Measurements from ENCODE around the gene KLF13. TPM values are rescaled to one million over a fixed set of nuclear protein-coding genes. Genes with fewer than 3 reads are reported as not detected.

The KLF13 gene
- total RNA-seq, 1 experiment from 2014 or later: 32.9 TPM

- Histone ChIP-seq H3K27ac (ENCODE audit: low read length) (no peak overlapping the region), H3K27me3 (ENCODE audit: low read length) (no peaks in the 10 kb centered on the region), H3K4me1 (ENCODE audit: low read length) (no peaks in the 10 kb centered on the region), H3K9me3 (ENCODE audit: low read length) (no peaks in the 10 kb centered on the region), H2AFZ (ENCODE audit: low read length) (no peak overlapping the region), H3K9ac (ENCODE audit: low read length) (no peak overlapping the region), H3K4me2 (ENCODE audit: low read depth, low read length, poor library complexity, severe bottlenecking) (no peak overlapping the region), H3K9me2 (replicated peaks; ENCODE audit: insufficient read depth, low read length) (no peaks in the 10 kb centered on the region), H3K4me3 (ENCODE audit: low read length) (no peak overlapping the region), H4K20me1 (ENCODE audit: insufficient read depth, low read depth, low read length) (no peaks in the 10 kb centered on the region), H3K36me3 (ENCODE audit: insufficient read depth, low read length) (no peaks in the 10 kb centered on the region), H3K79me2 (ENCODE audit: low read length) (no peaks in the 10 kb centered on the region)
- no peak for DNase-seq
Measured at GRCh38 chr15:31317017-31317416, 9.6 kb upstream of the KLF13 start.

GRCh38 chr15:31317421-31318327 lies 9.0 kb upstream of the KLF13 start:
- Histone ChIP-seq H3K9me2 (replicated peaks; ENCODE audit: insufficient read depth, low read length) (no peaks in the 10 kb centered on the region), H2AFZ (ENCODE audit: low read length) (no peak overlapping the region), H3K79me2 (ENCODE audit: low read length) (no peaks in the 10 kb centered on the region), H3K9me3 (ENCODE audit: low read length) (no peaks in the 10 kb centered on the region), H3K4me3 (ENCODE audit: low read length) (no peak overlapping the region), H3K36me3 (ENCODE audit: insufficient read depth, low read length) (no peaks in the 10 kb centered on the region), H3K4me2 (ENCODE audit: low read depth, low read length, poor library complexity, severe bottlenecking) (no peak overlapping the region), H3K9ac (ENCODE audit: low read length) (no peak overlapping the region), H3K27me3 (ENCODE audit: low read length) (no peaks in the 10 kb centered on the region), H3K4me1 (ENCODE audit: low read length) (no peaks in the 10 kb centered on the region), H3K27ac (ENCODE audit: low read length) (no peak overlapping the region), H4K20me1 (ENCODE audit: insufficient read depth, low read depth, low read length) (no peaks in the 10 kb centered on the region)
- no peak for DNase-seq

- no peaks in the 10 kb centered on the region for H3K9me2 ChIP-seq (replicated peaks; ENCODE audit: insufficient read depth, low read length)
- no peak for DNase-seq
- no peaks in the 10 kb centered on the region for H3K79me2 ChIP-seq (ENCODE audit: low read length)
- H2AFZ ChIP-seq (ENCODE audit: low read length): no peak overlapping the region
- no peak overlapping the region for H3K4me2 ChIP-seq (ENCODE audit: low read depth, low read length, poor library complexity, severe bottlenecking)
- H3K4me1 ChIP-seq (ENCODE audit: low read length): no peaks in the 10 kb centered on the region
- H3K9ac ChIP-seq (ENCODE audit: low read length): no peak overlapping the region
- H3K4me3 ChIP-seq (ENCODE audit: low read length): no peak overlapping the region
- H3K27me3 ChIP-seq (ENCODE audit: low read length): no peaks in the 10 kb centered on the region
- no peaks in the 10 kb centered on the region for H3K9me3 ChIP-seq (ENCODE audit: low read length)
- no peak overlapping the region for H3K27ac ChIP-seq (ENCODE audit: low read length)
- H4K20me1 ChIP-seq (ENCODE audit: insufficient read depth, low read depth, low read length): no peaks in the 10 kb centered on the region
- H3K36me3 ChIP-seq (ENCODE audit: insufficient read depth, low read length): no peaks in the 10 kb centered on the region
Measured at GRCh38 chr15:31318429-31318828, 8.2 kb upstream of the KLF13 start.

- no peak for DNase-seq
- H3K4me2 ChIP-seq (ENCODE audit: low read depth, low read length, poor library complexity, severe bottlenecking): no peak overlapping the region
- H3K9me2 ChIP-seq (replicated peaks; ENCODE audit: insufficient read depth, low read length): no peaks in the 10 kb centered on the region
- H3K79me2 ChIP-seq (ENCODE audit: low read length): no peaks in the 10 kb centered on the region
- no peak overlapping the region for H3K27ac ChIP-seq (ENCODE audit: low read length)
- H4K20me1 ChIP-seq (ENCODE audit: insufficient read depth, low read depth, low read length): no peaks in the 10 kb centered on the region
- H3K36me3 ChIP-seq (ENCODE audit: insufficient read depth, low read length): no peaks in the 10 kb centered on the region
- H3K4me1 ChIP-seq (ENCODE audit: low read length): peaks cover 11% of the 10 kb centered on the region
- H3K4me3 ChIP-seq (ENCODE audit: low read length): no peak overlapping the region
- no peak overlapping the region for H3K9ac ChIP-seq (ENCODE audit: low read length)
- no peak overlapping the region for H2AFZ ChIP-seq (ENCODE audit: low read length)
- H3K27me3 ChIP-seq (ENCODE audit: low read length): no peaks in the 10 kb centered on the region; the same call in 1 of the 2 replicates
- no peaks in the 10 kb centered on the region for H3K9me3 ChIP-seq (ENCODE audit: low read length)
Measured at GRCh38 chr15:31320022-31320421, 6.6 kb upstream of the KLF13 start.

- Histone ChIP-seq H3K27ac (ENCODE audit: low read length) (no peak overlapping the region), H3K4me2 (ENCODE audit: low read depth, low read length, poor library complexity, severe bottlenecking) (no peak overlapping the region), H3K36me3 (ENCODE audit: insufficient read depth, low read length) (no peaks in the 10 kb centered on the region), H3K4me3 (ENCODE audit: low read length) (no peak overlapping the region), H4K20me1 (ENCODE audit: insufficient read depth, low read depth, low read length) (no peaks in the 10 kb centered on the region), H3K27me3 (ENCODE audit: low read length) (no peaks in the 10 kb centered on the region; the same call in 1 of the 2 replicates), H2AFZ (ENCODE audit: low read length) (no peak overlapping the region), H3K9ac (ENCODE audit: low read length) (no peak overlapping the region), H3K9me3 (ENCODE audit: low read length) (no peaks in the 10 kb centered on the region), H3K4me1 (ENCODE audit: low read length) (peaks cover 18% of the 10 kb centered on the region), H3K79me2 (ENCODE audit: low read length) (no peaks in the 10 kb centered on the region), H3K9me2 (replicated peaks; ENCODE audit: insufficient read depth, low read length) (no peaks in the 10 kb centered on the region)
- no peak for DNase-seq
Measured at GRCh38 chr15:31321418-31321817, 5.2 kb upstream of the KLF13 start.

GRCh38 chr15:31322504-31322903 lies 4.1 kb upstream of the KLF13 start:
- Histone ChIP-seq H3K9me3 (ENCODE audit: low read length) (no peaks in the 10 kb centered on the region), H4K20me1 (ENCODE audit: insufficient read depth, low read depth, low read length) (no peaks in the 10 kb centered on the region), H3K4me3 (ENCODE audit: low read length) (no peak overlapping the region), H3K4me2 (ENCODE audit: low read depth, low read length, poor library complexity, severe bottlenecking) (no peak overlapping the region), H3K9ac (ENCODE audit: low read length) (no peak overlapping the region), H3K9me2 (replicated peaks; ENCODE audit: insufficient read depth, low read length) (no peaks in the 10 kb centered on the region), H3K4me1 (ENCODE audit: low read length) (peaks cover 18% of the 10 kb centered on the region), H3K27ac (ENCODE audit: low read length) (no peak overlapping the region), H3K79me2 (ENCODE audit: low read length) (no peaks in the 10 kb centered on the region), H3K27me3 (ENCODE audit: low read length) (no peaks in the 10 kb centered on the region; the same call in 1 of the 2 replicates), H2AFZ (ENCODE audit: low read length) (no peak overlapping the region), H3K36me3 (ENCODE audit: insufficient read depth, low read length) (no peaks in the 10 kb centered on the region)
- no peak for DNase-seq

- H3K79me2 ChIP-seq (ENCODE audit: low read length): peaks cover 5% of the 10 kb centered on the region
- H3K27ac ChIP-seq (ENCODE audit: low read length): no peak overlapping the region
- H4K20me1 ChIP-seq (ENCODE audit: insufficient read depth, low read depth, low read length): peaks cover 5% of the 10 kb centered on the region; the same call in 1 of the 2 replicates
- no peak overlapping the region for H2AFZ ChIP-seq (ENCODE audit: low read length)
- H3K4me3 ChIP-seq (ENCODE audit: low read length): no peak overlapping the region
- no peaks in the 10 kb centered on the region for H3K9me2 ChIP-seq (replicated peaks; ENCODE audit: insufficient read depth, low read length)
- no peaks in the 10 kb centered on the region for H3K9me3 ChIP-seq (ENCODE audit: low read length)
- H3K4me1 ChIP-seq (ENCODE audit: low read length): peaks cover 24% of the 10 kb centered on the region
- no peak overlapping the region for H3K9ac ChIP-seq (ENCODE audit: low read length)
- H3K27me3 ChIP-seq (ENCODE audit: low read length): no peaks in the 10 kb centered on the region; the same call in 1 of the 2 replicates
- DNase-seq: no peak
- H3K4me2 ChIP-seq (ENCODE audit: low read depth, low read length, poor library complexity, severe bottlenecking): no peak overlapping the region
- no peaks in the 10 kb centered on the region for H3K36me3 ChIP-seq (ENCODE audit: insufficient read depth, low read length)
Measured at GRCh38 chr15:31323627-31324026, 3.0 kb upstream of the KLF13 start.

- Histone ChIP-seq H2AFZ (ENCODE audit: low read length) (no peak overlapping the region), H3K4me2 (ENCODE audit: low read depth, low read length, poor library complexity, severe bottlenecking) (peak overlapping the region; percentile 98), H3K4me3 (ENCODE audit: low read length) (no peak overlapping the region)
Measured at GRCh38 chr15:31324186-31324585, 2.4 kb upstream of the KLF13 start.

More at GRCh38 chr15:31324186-31324585, 2.4 kb upstream of the KLF13 start:
- H3K36me3 ChIP-seq (ENCODE audit: insufficient read depth, low read length): no peaks in the 10 kb centered on the region
- peaks cover 29% of the 10 kb centered on the region for H3K4me1 ChIP-seq (ENCODE audit: low read length)
- H3K79me2 ChIP-seq (ENCODE audit: low read length): peaks cover 11% of the 10 kb centered on the region
- DNase-seq: no peak
- H3K27me3 ChIP-seq (ENCODE audit: low read length): no peaks in the 10 kb centered on the region; the same call in 1 of the 2 replicates
- H3K9me2 ChIP-seq (replicated peaks; ENCODE audit: insufficient read depth, low read length): no peaks in the 10 kb centered on the region
- H3K9ac ChIP-seq (ENCODE audit: low read length): peak overlapping the region; percentile 94; the same call in 1 of the 2 replicates
- H3K27ac ChIP-seq (ENCODE audit: low read length): no peak overlapping the region
- H3K9me3 ChIP-seq (ENCODE audit: low read length): no peaks in the 10 kb centered on the region
- peaks cover 11% of the 10 kb centered on the region; the same call in 1 of the 2 replicates for H4K20me1 ChIP-seq (ENCODE audit: insufficient read depth, low read depth, low read length)

Data from Karpas-422 (cell line).